Prostate gland (tissue), 2 donors: Measurements from ENCODE around the gene RNU6-1. TPM values are rescaled to one million over a fixed set of nuclear protein-coding genes. Genes with fewer than 3 reads are reported as not detected.

Experiments
- DNase-seq: peaks from one replicate; pipeline ENCODE4 v3.0.0-alpha.2; 2019; ENCODE audit warnings: low spot score
- H3K27ac ChIP-seq, 2 donors: fragments of 200-600 bp; sonication (generic); 2 replicates each; pipeline ENCODE4 v1.5.1; 2017 to 2019
- H3K27me3 ChIP-seq: fragments of 200-600 bp; sonication (generic); replicated peaks from 2 replicates; pipeline ENCODE4 v1.5.1; 2019; ENCODE audit not compliant: insufficient read depth
- H3K36me3 ChIP-seq, 2 donors: fragments of 200-600 bp; sonication (generic); 1 replicate in 1 of 2; 2 replicates in 1 of 2; pipeline versions ENCODE4 v1.5.1 to v1.8.1; 2017 to 2019
- H3K4me1 ChIP-seq: fragments of 200-600 bp; sonication (generic); replicated peaks from 2 replicates; pipeline ENCODE4 v1.5.1; 2019
- H3K4me3 ChIP-seq, 2 donors: fragments of 200-600 bp; sonication (generic); 2 replicates each; pipeline ENCODE4 v1.5.1; 2017 to 2019
- H3K9me3 ChIP-seq: fragments of 200-600 bp; sonication (generic); 2 replicates; pipeline ENCODE4 v1.5.1; 2017
- CTCF ChIP-seq, 4 experiments: fragments of 200-600 bp in 2 of 4; fragments of 450-650 bp in 2 of 4; sonication (generic) in 2 of 4; IDR thresholded peaks; 1 replicate in 3 of 4; 2 replicates in 1 of 4; pipeline ENCODE4 v1.5.1; 2016 to 2019; ENCODE audit warnings: antibody characterized with exemption in 4 of 4, mild to moderate bottlenecking in 2 of 4, moderate library complexity in 2 of 4
- POLR2A ChIP-seq: fragments of 450-650 bp; IDR thresholded peaks from one replicate; pipeline ENCODE4 v1.6.1; 2016; ENCODE audit warnings: antibody characterized with exemption, mild to moderate bottlenecking
- POLR2AphosphoS5 ChIP-seq: sonication (generic); formaldehyde crosslinking; IDR thresholded peaks from one replicate; pipeline ENCODE4 v1.6.1; 2017; ENCODE audit warnings: antibody characterized with exemption
- WGBS: methylation state at CpG from one replicate; pipeline ENCODE4 v1.1.5; 2018; 5-methylcytosine and 5-hydroxymethylcytosine counted together
- intact Hi-C: fragments of 100-400 bp; cut with DNase I; formaldehyde crosslinking; loops from one replicate; pipeline ENCODE4 v1.14.2; 2022
- total RNA-seq, 2 donors: library from RNA; depleted of rRNA; stranded (reverse); fragments of >200 nt; gene quantifications; one replicate each; pipeline ENCODE4 v1.1.0, GENCODE V29; 2016

Gene RNU6-1
- total RNA-seq, 2 donors from 2014 or later: not detected

- no peaks in the 10 kb centered on the region for H3K9me3 ChIP-seq
These were observed 4.3 kb downstream of the RNU6-1 start for GRCh38 chr15:67835297-67836133.

GRCh38 chr15:67834581-67835296, 5.1 kb downstream of the RNU6-1 start:
- intact Hi-C loops: loop anchor here (5.0 to 10.0 kb wide), 3 partner anchors 290 to 887 kb away; partner anchors contain the start of genes C15orf61 and MAP2K5
- no peak for TF ChIP-seq CTCF (IDR thresholded peaks at IDR 0.05)
- no peak for TF ChIP-seq POLR2AphosphoS5
- no peak for TF ChIP-seq POLR2A
- H3K4me1 ChIP-seq: peaks cover 17% of the 10 kb centered on the region
- H3K9me3 ChIP-seq: no peaks in the 10 kb centered on the region
- H3K36me3 ChIP-seq: no peaks in the 10 kb centered on the region
- WGBS: 2% methylated on average over 57 of the region's 59 CpGs
- peaks cover 18% of the 10 kb centered on the region for H3K27me3 ChIP-seq
- DNase-seq: no peak
- H3K27ac ChIP-seq: no peak overlapping the region
- H3K4me3 ChIP-seq: peak overlapping the region; percentile 13 to 20

More at GRCh38 chr15:67835297-67836133, 4.3 kb downstream of the RNU6-1 start:
- Histone ChIP-seq H3K27me3 (peaks cover 11% of the 10 kb centered on the region), H3K4me3 (peak overlapping the region; percentile 13 to 20), H3K36me3 (no peaks in the 10 kb centered on the region), H3K27ac (no peak overlapping the region), H3K4me1 (peaks cover 17% of the 10 kb centered on the region)
- no peak for TF ChIP-seq CTCF (IDR thresholded peaks at IDR 0.05)
- TF ChIP-seq POLR2AphosphoS5: no peak
- TF ChIP-seq POLR2A: no peak
- no peak for DNase-seq
- 6% methylated on average over 35 of the region's 59 CpGs for WGBS
- intact Hi-C loops: loop anchor here (2.0 to 10.0 kb wide), 4 partner anchors 291 to 888 kb away; partner anchors contain the start of genes C15orf61 and MAP2K5

GRCh38 chr15:67833710-67834511, 5.9 kb downstream of the RNU6-1 start:
- TF ChIP-seq CTCF (IDR thresholded peaks at IDR 0.05) (peak in 3 of 4 experiments; percentile 26 to 56 (median 28)), POLR2AphosphoS5 (no peak)
- peak overlapping the region; percentile 13 to 20 for H3K4me3 ChIP-seq
- intact Hi-C loops: loop anchor here (10.0 kb wide), 1 partner anchor 289 kb away; the partner anchor contains the start of gene MAP2K5
- no peak for DNase-seq
- H3K9me3 ChIP-seq: no peaks in the 10 kb centered on the region
- H3K27me3 ChIP-seq: peaks cover 26% of the 10 kb centered on the region
- peaks cover 17% of the 10 kb centered on the region for H3K4me1 ChIP-seq
- 5% methylated on average over 38 of the region's 44 CpGs for WGBS
- no peak overlapping the region for H3K27ac ChIP-seq
- no peaks in the 10 kb centered on the region for H3K36me3 ChIP-seq

GRCh38 chr15:67832897-67833709, 6.7 kb downstream of the RNU6-1 start:
- Histone ChIP-seq H3K4me1 (peaks cover 19% of the 10 kb centered on the region), H3K27me3 (peaks cover 34% of the 10 kb centered on the region), H3K36me3 (no peaks in the 10 kb centered on the region), H3K9me3 (no peaks in the 10 kb centered on the region), H3K4me3 (no peak overlapping the region), H3K27ac (no peak overlapping the region)
- WGBS: 11% methylated on average over 32 of the region's 32 CpGs
- TF ChIP-seq POLR2A: no peak
- TF ChIP-seq POLR2AphosphoS5: no peak
- no peak for TF ChIP-seq CTCF (IDR thresholded peaks at IDR 0.05)
- no peak for DNase-seq
- intact Hi-C loops: loop anchor here (10.0 kb wide), 1 partner anchor 288 kb away; the partner anchor contains the start of gene MAP2K5
